ENCODE data around the gene BAX. TPM values are rescaled to one million over a fixed set of nuclear protein-coding genes. Genes with fewer than 3 reads are reported as not detected.

BAX gene
- total and polyA plus RNA-seq, 2 of the 13 experiments (the other 11 are each of a cell fraction or from before 2014, with no cell fraction given): 139 to 176 TPM

DNA sequence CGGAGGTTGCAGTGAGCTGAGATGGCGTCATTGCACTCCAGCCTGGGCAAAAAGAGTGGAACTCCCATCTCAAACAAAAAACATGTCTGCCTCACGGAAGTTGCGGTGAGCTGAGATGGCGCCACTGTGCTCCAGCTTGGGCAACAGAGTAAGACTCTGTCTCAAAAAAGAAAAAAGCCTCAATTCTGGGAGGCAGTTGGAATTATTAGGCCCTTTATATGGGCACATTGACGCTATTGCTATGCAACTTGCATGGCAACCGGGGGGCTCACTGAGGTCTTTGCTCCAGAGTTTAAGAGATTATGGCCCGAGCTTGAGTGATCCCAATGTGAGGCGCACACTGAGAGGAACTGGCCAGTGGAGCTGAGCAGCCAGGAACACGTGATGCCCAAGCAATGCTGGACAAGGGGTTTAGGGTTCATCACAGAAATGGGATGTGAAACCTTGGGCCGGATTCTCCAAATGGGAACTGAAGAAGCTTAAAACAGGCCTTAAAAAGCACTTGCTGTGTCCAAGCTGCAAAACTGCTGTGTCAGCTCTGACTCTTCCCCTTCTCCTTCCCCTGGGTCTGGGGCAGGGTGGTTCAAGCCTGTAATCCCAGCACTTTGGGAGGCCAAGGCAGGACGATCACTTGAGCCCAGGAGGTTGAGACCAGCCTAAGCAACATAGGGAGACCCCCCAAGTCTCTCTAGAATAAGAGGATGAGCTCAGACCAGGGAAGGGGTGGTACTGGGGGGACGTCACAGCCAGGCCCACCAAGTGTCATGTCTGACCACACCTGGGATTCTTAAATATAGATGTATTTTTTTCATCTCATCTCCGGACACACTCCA, 12.9 kb downstream of the BAX start (continued):
- TF ChIP-seq, protein P1, sequence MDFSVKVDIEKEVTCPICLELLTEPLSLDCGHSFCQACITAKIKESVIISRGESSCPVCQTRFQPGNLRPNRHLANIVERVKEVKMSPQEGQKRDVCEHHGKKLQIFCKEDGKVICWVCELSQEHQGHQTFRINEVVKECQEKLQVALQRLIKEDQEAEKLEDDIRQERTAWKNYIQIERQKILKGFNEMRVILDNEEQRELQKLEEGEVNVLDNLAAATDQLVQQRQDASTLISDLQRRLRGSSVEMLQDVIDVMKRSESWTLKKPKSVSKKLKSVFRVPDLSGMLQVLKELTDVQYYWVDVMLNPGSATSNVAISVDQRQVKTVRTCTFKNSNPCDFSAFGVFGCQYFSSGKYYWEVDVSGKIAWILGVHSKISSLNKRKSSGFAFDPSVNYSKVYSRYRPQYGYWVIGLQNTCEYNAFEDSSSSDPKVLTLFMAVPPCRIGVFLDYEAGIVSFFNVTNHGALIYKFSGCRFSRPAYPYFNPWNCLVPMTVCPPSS (IDR thresholded peaks at IDR 0.05): no peak
- TF ChIP-seq ZNF550 (CRISPR knock-in tag; IDR thresholded peaks at IDR 0.05; ENCODE audit: borderline replicate concordance): peak; percentile 86; the same call in 1 of the 2 replicates
- TF ChIP-seq, protein P2, sequence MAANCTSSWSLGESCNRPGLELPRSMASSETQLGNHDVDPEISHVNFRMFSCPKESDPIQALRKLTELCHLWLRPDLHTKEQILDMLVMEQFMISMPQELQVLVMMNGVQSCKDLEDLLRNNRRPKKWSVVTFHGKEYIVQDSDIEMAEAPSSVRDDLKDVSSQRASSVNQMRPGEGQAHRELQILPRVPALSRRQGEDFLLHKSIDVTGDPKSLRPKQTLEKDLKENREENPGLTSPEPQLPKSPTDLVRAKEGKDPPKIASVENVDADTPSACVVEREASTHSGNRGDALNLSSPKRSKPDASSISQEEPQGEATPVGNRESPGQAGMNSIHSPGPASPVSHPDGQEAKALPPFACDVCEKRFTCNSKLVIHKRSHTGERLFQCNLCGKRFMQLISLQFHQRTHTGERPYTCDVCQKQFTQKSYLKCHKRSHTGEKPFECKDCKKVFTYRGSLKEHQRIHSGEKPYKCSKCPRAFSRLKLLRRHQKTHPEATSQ (CRISPR knock-in tag; IDR thresholded peaks at IDR 0.05; ENCODE audit: borderline replicate concordance): no peak
- TF ChIP-seq, protein P3, sequence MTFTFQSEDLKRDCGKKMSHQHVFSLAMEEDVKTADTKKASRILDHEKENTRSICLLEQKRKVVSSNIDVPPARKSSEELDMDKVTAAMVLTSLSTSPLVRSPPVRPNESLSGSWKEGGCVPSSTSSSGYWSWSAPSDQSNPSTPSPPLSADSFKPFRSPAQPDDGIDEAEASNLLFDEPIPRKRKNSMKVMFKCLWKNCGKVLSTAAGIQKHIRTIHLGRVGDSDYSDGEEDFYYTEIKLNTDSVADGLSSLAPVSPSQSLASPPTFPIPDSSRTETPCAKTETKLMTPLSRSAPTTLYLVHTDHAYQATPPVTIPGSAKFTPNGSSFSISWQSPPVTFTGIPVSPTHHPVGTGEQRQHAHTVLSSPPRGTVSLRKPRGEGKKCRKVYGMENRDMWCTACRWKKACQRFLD (CRISPR knock-in tag; IDR thresholded peaks at IDR 0.05; ENCODE audit: borderline replicate concordance): no peak
- TF ChIP-seq ZNF253 (CRISPR knock-in tag; IDR thresholded peaks at IDR 0.05; ENCODE audit: borderline replicate concordance): no peak
- no peak for TF ChIP-seq ZFP62 (CRISPR knock-in tag; IDR thresholded peaks at IDR 0.05)
- TF ChIP-seq, protein P4, sequence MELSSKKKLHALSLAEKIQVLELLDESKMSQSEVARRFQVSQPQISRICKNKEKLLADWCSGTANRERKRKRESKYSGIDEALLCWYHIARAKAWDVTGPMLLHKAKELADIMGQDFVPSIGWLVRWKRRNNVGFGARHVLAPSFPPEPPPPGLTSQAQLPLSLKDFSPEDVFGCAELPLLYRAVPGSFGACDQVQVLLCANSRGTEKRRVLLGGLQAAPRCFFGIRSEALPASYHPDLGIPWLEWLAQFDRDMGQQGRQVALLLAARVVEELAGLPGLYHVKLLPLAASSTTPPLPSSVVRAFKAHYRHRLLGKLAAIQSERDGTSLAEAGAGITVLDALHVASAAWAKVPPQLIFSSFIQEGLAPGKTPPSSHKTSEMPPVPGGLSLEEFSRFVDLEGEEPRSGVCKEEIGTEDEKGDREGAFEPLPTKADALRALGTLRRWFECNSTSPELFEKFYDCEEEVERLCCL (CRISPR knock-in tag; IDR thresholded peaks at IDR 0.05; ENCODE audit: borderline replicate concordance): no peak
- TF ChIP-seq POLR2AphosphoS2 (IDR thresholded peaks at IDR 0.05; ENCODE audit: low read depth, low read length): no peak
- TF ChIP-seq EP300 (IDR thresholded peaks at IDR 0.05; ENCODE audit: low read depth in 2 of 2, low read length in 2 of 2): peak in 1 of 2 experiments; percentile 42; a peak in 1 of 4 replicates
- TF ChIP-seq EP300 (CRISPR knock-in tag; IDR thresholded peaks at IDR 0.05; ENCODE audit: borderline replicate concordance): no peak; the same call in 1 of the 2 replicates
- TF ChIP-seq SMARCC2 (IDR thresholded peaks at IDR 0.05): no peak
- TF ChIP-seq, protein P5, sequence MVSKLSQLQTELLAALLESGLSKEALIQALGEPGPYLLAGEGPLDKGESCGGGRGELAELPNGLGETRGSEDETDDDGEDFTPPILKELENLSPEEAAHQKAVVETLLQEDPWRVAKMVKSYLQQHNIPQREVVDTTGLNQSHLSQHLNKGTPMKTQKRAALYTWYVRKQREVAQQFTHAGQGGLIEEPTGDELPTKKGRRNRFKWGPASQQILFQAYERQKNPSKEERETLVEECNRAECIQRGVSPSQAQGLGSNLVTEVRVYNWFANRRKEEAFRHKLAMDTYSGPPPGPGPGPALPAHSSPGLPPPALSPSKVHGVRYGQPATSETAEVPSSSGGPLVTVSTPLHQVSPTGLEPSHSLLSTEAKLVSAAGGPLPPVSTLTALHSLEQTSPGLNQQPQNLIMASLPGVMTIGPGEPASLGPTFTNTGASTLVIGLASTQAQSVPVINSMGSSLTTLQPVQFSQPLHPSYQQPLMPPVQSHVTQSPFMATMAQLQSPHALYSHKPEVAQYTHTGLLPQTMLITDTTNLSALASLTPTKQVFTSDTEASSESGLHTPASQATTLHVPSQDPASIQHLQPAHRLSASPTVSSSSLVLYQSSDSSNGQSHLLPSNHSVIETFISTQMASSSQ (IDR thresholded peaks at IDR 0.05; ENCODE audit: low read depth): no peak
- TF ChIP-seq, protein P5 (CRISPR knock-in tag; IDR thresholded peaks at IDR 0.05; ENCODE audit: borderline replicate concordance): peak; percentile 45; the same call in 1 of the 2 replicates
- TF ChIP-seq, protein P6, sequence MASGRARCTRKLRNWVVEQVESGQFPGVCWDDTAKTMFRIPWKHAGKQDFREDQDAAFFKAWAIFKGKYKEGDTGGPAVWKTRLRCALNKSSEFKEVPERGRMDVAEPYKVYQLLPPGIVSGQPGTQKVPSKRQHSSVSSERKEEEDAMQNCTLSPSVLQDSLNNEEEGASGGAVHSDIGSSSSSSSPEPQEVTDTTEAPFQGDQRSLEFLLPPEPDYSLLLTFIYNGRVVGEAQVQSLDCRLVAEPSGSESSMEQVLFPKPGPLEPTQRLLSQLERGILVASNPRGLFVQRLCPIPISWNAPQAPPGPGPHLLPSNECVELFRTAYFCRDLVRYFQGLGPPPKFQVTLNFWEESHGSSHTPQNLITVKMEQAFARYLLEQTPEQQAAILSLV (CRISPR knock-in tag; IDR thresholded peaks at IDR 0.05; ENCODE audit: borderline replicate concordance): no peak
